Keratinocyte (primary cell): ENCODE results near the gene DGKA. TPM values are rescaled to one million over a fixed set of nuclear protein-coding genes. Genes with fewer than 3 reads are reported as not detected.
A peak's percentile ranks its signal among the peaks of the same experiment; 100 is the strongest.

ENCODE experiments used
- DNase-seq: peaks from one replicate; pipeline ENCODE4 v3.0.0-alpha.2; 2011; ENCODE audit warnings: low read depth, missing footprints, low spot score
- FAIRE-seq: peaks from 2 replicates; lab custom pipeline; 2011; peaks lifted over from hg19 to GRCh38; lab: Jason Lieb, UNC
- H2AFZ ChIP-seq: 2 replicates; pipeline ENCODE4 v1.6.0; 2012; ENCODE audit warnings: low read length, control low read depth, inconsistent platforms; ENCODE audit not compliant: control insufficient read depth
- H3K27ac ChIP-seq: 2 replicates; pipeline ENCODE4 v1.5.1; 2011; ENCODE audit warnings: low read length; ENCODE audit not compliant: control insufficient read depth, insufficient read depth
- H3K27me3 ChIP-seq: 3 replicates; pipeline ENCODE4 v1.6.0; 2011; ENCODE audit warnings: low read length; ENCODE audit not compliant: control insufficient read depth, insufficient read depth; ENCODE audit errors: extremely low read depth
- H3K36me3 ChIP-seq, 2 experiments: 2 replicates in 1 of 2; 3 replicates in 1 of 2; pipeline ENCODE4 v1.5.1; 2011; ENCODE audit warnings: low read length in 2 of 2, mild to moderate bottlenecking in 1 of 2; ENCODE audit not compliant: control insufficient read depth in 2 of 2, insufficient read depth in 2 of 2; ENCODE audit errors: extremely low read depth in 1 of 2
- H3K4me1 ChIP-seq: 3 replicates; pipeline ENCODE4 v1.5.1; 2011; ENCODE audit warnings: low read length; ENCODE audit not compliant: control insufficient read depth, insufficient read depth; ENCODE audit errors: extremely low read depth
- H3K4me2 ChIP-seq: 3 replicates; pipeline ENCODE4 v1.6.0; 2011; ENCODE audit warnings: low read depth, low read length; ENCODE audit not compliant: control insufficient read depth, insufficient read depth; ENCODE audit errors: extremely low read depth
- H3K4me3 ChIP-seq, 3 experiments: fragments of 200-600 bp in 1 of 3; sonication (generic) in 1 of 3; 2 replicates in 2 of 3; 3 replicates in 1 of 3; pipeline ENCODE4 v1.5.1; 2011 to 2016; ENCODE audit warnings: low read length in 3 of 3, mild to moderate bottlenecking in 3 of 3, control low read depth in 2 of 3, inconsistent platforms in 1 of 3, low read depth in 1 of 3, mixed read lengths in 1 of 3, mixed run types in 1 of 3, moderate library complexity in 1 of 3; ENCODE audit not compliant: control insufficient read depth in 2 of 3, insufficient read depth in 2 of 3; ENCODE audit errors: extremely low read depth in 1 of 3
- H3K79me2 ChIP-seq: 2 replicates; pipeline ENCODE4 v1.6.0; 2012; ENCODE audit warnings: low read length; ENCODE audit not compliant: control insufficient read depth, insufficient read depth
- H3K9ac ChIP-seq: 3 replicates; pipeline ENCODE4 v1.6.0; 2011; ENCODE audit warnings: low read length; ENCODE audit not compliant: control insufficient read depth, insufficient read depth; ENCODE audit errors: extremely low read depth
- H3K9me1 ChIP-seq: 3 replicates; pipeline ENCODE4 v1.6.0; 2011; ENCODE audit warnings: low read length; ENCODE audit not compliant: control insufficient read depth, insufficient read depth; ENCODE audit errors: extremely low read depth
- H3K9me3 ChIP-seq: 2 replicates; pipeline ENCODE4 v1.5.1; 2012; ENCODE audit warnings: low read depth, low read length; ENCODE audit not compliant: control insufficient read depth
- H4K20me1 ChIP-seq: 3 replicates; pipeline ENCODE4 v1.6.0; 2011; ENCODE audit warnings: low read length; ENCODE audit not compliant: control insufficient read depth, insufficient read depth; ENCODE audit errors: extremely low read depth
- CTCF ChIP-seq, 3 experiments: IDR thresholded peaks in 1 of 3; conservative IDR thresholded peaks in 1 of 3; optimal IDR thresholded peaks in 1 of 3; 2 replicates in 2 of 3; 3 replicates in 1 of 3; pipeline versions ENCODE3 to v1.5.1; 2011; ENCODE audit warnings: low read length in 3 of 3, mild to moderate bottlenecking in 3 of 3, moderate library complexity in 2 of 3, control low read depth in 1 of 3, inconsistent platforms in 1 of 3; ENCODE audit not compliant: insufficient read depth in 2 of 3; ENCODE audit errors: extremely low read depth in 1 of 3
- EZH2 ChIP-seq: IDR thresholded peaks from one replicate; pipeline ENCODE4 v1.6.1; 2012; ENCODE audit warnings: inconsistent platforms, mild to moderate bottlenecking, low read length, moderate library complexity
- dilution Hi-C: fragments of 300-500 bp; cut with MboI; formaldehyde crosslinking; loops from one replicate; pipeline ENCODE4 v1.7.0; 2020; ENCODE audit warnings: low sequenced_read_pairs; ENCODE audit not compliant: extremely low pct_ligation_motif_present
- polyA plus RNA-seq, 5 experiments: library from polyadenylated mRNA; depleted of rRNA in 3 of 5; stranded (reverse) in 3 of 5; stranded (forward) in 1 of 5; unstranded in 1 of 5; fragments of >200 nt; gene quantifications; 1 replicate in 1 of 5; 2 replicates in 3 of 5; 3 replicates in 1 of 5; pipeline versions ENCODE4 v1.2.1 to v1.2.3, GENCODE V29; 2011 to 2012; ENCODE audit warnings: missing spikeins in 2 of 5, low read depth in 1 of 5, low replicate concordance in 1 of 5

The DGKA gene
- polyA plus RNA-seq, 1 donor (not counting 4 experiments of a cell fraction or from before 2014, with no cell fraction given) = 174 TPM

GRCh38 chr12:55955344-55955743, 24.4 kb downstream of the DGKA start:
- Histone ChIP-seq H3K4me2 (no peak overlapping the region), H3K27ac (no peak overlapping the region), H3K4me1 (peaks cover 24% of the 10 kb centered on the region)

GRCh38 chr12:55955800-55956508, 25.0 kb downstream of the DGKA start:
- Histone ChIP-seq H3K4me3 (no peak overlapping the region), H3K4me1 (peaks cover 24% of the 10 kb centered on the region), H3K27me3 (no peaks in the 10 kb centered on the region), H3K9ac (peak overlapping the region; percentile 18), H3K9me1 (peaks cover 3% of the 10 kb centered on the region), H3K79me2 (no peaks in the 10 kb centered on the region), H2AFZ (no peak overlapping the region), H3K9me3 (no peaks in the 10 kb centered on the region), H4K20me1 (peaks cover 4% of the 10 kb centered on the region), H3K4me2 (peak overlapping the region; percentile 34), H3K36me3 (peaks cover 33 to 34% of the 10 kb centered on the region in 2 experiments), H3K27ac (peak overlapping the region; percentile 25)
- peak; percentile 87 for FAIRE-seq
- dilution Hi-C loops = no loop called here
- peak; percentile 73 to 91 (median 79) for TF ChIP-seq CTCF (optimal IDR thresholded peaks at IDR 0.05 in 1 of 3, IDR thresholded peaks at IDR 0.05 in 1 of 3, conservative IDR thresholded peaks at IDR 0.05 in 1 of 3; ENCODE audit: extremely low read depth in 1 of 3, insufficient read depth in 2 of 3, low read length in 3 of 3)
- no peak for TF ChIP-seq EZH2
- no peak for DNase-seq

More at GRCh38 chr12:55955344-55955743, 24.4 kb downstream of the DGKA start:
- dilution Hi-C loops = no loop called here
- Histone ChIP-seq H3K9ac (no peak overlapping the region), H3K27me3 (no peaks in the 10 kb centered on the region), H3K4me3 (no peak overlapping the region), H4K20me1 (peaks cover 4% of the 10 kb centered on the region), H3K9me1 (peaks cover 3% of the 10 kb centered on the region), H3K9me3 (no peaks in the 10 kb centered on the region), H3K79me2 (no peaks in the 10 kb centered on the region), H3K36me3 (peaks cover 35 to 36% of the 10 kb centered on the region in 2 experiments), H2AFZ (no peak overlapping the region)
- no peak for FAIRE-seq
- TF ChIP-seq EZH2 (no peak), CTCF (optimal IDR thresholded peaks at IDR 0.05 in 1 of 3, IDR thresholded peaks at IDR 0.05 in 1 of 3, conservative IDR thresholded peaks at IDR 0.05 in 1 of 3; ENCODE audit: extremely low read depth in 1 of 3, insufficient read depth in 2 of 3, low read length in 3 of 3) (no peak)
- DNase-seq = no peak
